Measurements from ENCODE around the gene KCNH5.
"Not testable (repeated sequence)": the region's sequence is repeated elsewhere in the genome, so short reads cannot be mapped to it uniquely, and the experiment has no call there.

Gene KCNH5

GRCh38 chr14:62882967-62883366 lies 162.3 kb downstream of the KCNH5 start:
- DNase-seq (ENCODE audit: low read depth in 2 of 2) = no peak

- no peak for DNase-seq (ENCODE audit: low read depth in 2 of 2)
These were observed 178.9 kb downstream of the KCNH5 start for GRCh38 chr14:62866376-62866775.

GRCh38 chr14:62864588-62864987 lies 180.7 kb downstream of the KCNH5 start:
- DNase-seq (ENCODE audit: low read depth in 2 of 2) = no peak

- DNase-seq (ENCODE audit: low read depth in 2 of 2) = not testable (repeated sequence)
These were observed 187.2 kb downstream of the KCNH5 start for GRCh38 chr14:62858011-62858410.

- DNase-seq (ENCODE audit: low read depth in 2 of 2) = no peak
These were observed 190.3 kb downstream of the KCNH5 start for GRCh38 chr14:62854951-62855350.

GRCh38 chr14:62847168-62847567 lies 198.1 kb downstream of the KCNH5 start:
- DNase-seq (ENCODE audit: low read depth in 2 of 2) = no peak

- DNase-seq (ENCODE audit: low read depth in 2 of 2) = no peak
These were observed 200.7 kb downstream of the KCNH5 start for GRCh38 chr14:62844546-62844945.

GRCh38 chr14:62824086-62824485 lies 221.2 kb downstream of the KCNH5 start:
- no peak for DNase-seq (ENCODE audit: low read depth in 2 of 2)

- no peak for DNase-seq (ENCODE audit: low read depth in 2 of 2)
These were observed 225.3 kb downstream of the KCNH5 start for GRCh38 chr14:62819931-62820330.

- no peak for DNase-seq (ENCODE audit: low read depth in 2 of 2)
These were observed 237.6 kb downstream of the KCNH5 start for GRCh38 chr14:62807636-62808035.

GRCh38 chr14:62800577-62800976 lies 244.7 kb downstream of the KCNH5 start:
- no peak for DNase-seq (ENCODE audit: low read depth in 2 of 2)

- DNase-seq (ENCODE audit: low read depth in 2 of 2) = no peak
These were observed 248.8 kb downstream of the KCNH5 start for GRCh38 chr14:62796431-62796830.

- no peak for DNase-seq (ENCODE audit: low read depth in 2 of 2)
These were observed 252.7 kb downstream of the KCNH5 start for GRCh38 chr14:62792578-62792977.

- not testable (repeated sequence) for DNase-seq (ENCODE audit: low read depth in 2 of 2)
These were observed 263.9 kb downstream of the KCNH5 start for GRCh38 chr14:62781328-62781727.

GRCh38 chr14:62778852-62779251 lies 266.4 kb downstream of the KCNH5 start:
- DNase-seq (ENCODE audit: low read depth in 2 of 2) = no peak

- DNase-seq (ENCODE audit: low read depth in 2 of 2) = no peak
These were observed 266.9 kb downstream of the KCNH5 start for GRCh38 chr14:62778310-62778709.

GRCh38 chr14:62777510-62777909 lies 267.7 kb downstream of the KCNH5 start:
- no peak for DNase-seq (ENCODE audit: low read depth in 2 of 2)

GRCh38 chr14:62776300-62776699 lies 269.0 kb downstream of the KCNH5 start:
- DNase-seq (ENCODE audit: low read depth in 2 of 2) = no peak

- DNase-seq (ENCODE audit: low read depth in 2 of 2) = no peak
These were observed 276.5 kb downstream of the KCNH5 start for GRCh38 chr14:62768753-62769152.

- no peak for DNase-seq (ENCODE audit: low read depth in 2 of 2)
These were observed 281.3 kb downstream of the KCNH5 start for GRCh38 chr14:62763951-62764350.

GRCh38 chr14:62759796-62760195 lies 285.5 kb downstream of the KCNH5 start:
- DNase-seq (ENCODE audit: low read depth in 2 of 2) = no peak

GRCh38 chr14:62746881-62747280 lies 298.4 kb downstream of the KCNH5 start:
- not testable (repeated sequence) for DNase-seq (ENCODE audit: low read depth in 2 of 2)

GRCh38 chr14:62745496-62745895 lies 299.8 kb downstream of the KCNH5 start:
- no peak for DNase-seq (ENCODE audit: low read depth in 2 of 2)

- DNase-seq (ENCODE audit: low read depth in 2 of 2) = no peak
These were observed 301.7 kb downstream of the KCNH5 start for GRCh38 chr14:62743560-62743959.

GRCh38 chr14:62743118-62743517 lies 302.1 kb downstream of the KCNH5 start:
- no peak for DNase-seq (ENCODE audit: low read depth in 2 of 2)

Measured in stimulated activated CD4-positive, alpha-beta T cell treated with anti-CD3 and anti-CD28 coated beads, Interleukin-15, amount 100 ng/mL, for 48 hours (primary cell).